NT2/D1 (cell line): ENCODE measurements around the gene OR2T27.

Experiments used
- SUZ12 ChIP-seq: IDR thresholded peaks from 2 replicates; pipeline ENCODE4 v1.6.1; 2011; ENCODE audit not compliant: insufficient read length, insufficient read depth; ENCODE audit errors: extremely low read depth
- YY1 ChIP-seq: IDR thresholded peaks from 2 replicates; pipeline ENCODE4 v1.6.1; 2011; ENCODE audit not compliant: insufficient read length, insufficient read depth

DNA sequence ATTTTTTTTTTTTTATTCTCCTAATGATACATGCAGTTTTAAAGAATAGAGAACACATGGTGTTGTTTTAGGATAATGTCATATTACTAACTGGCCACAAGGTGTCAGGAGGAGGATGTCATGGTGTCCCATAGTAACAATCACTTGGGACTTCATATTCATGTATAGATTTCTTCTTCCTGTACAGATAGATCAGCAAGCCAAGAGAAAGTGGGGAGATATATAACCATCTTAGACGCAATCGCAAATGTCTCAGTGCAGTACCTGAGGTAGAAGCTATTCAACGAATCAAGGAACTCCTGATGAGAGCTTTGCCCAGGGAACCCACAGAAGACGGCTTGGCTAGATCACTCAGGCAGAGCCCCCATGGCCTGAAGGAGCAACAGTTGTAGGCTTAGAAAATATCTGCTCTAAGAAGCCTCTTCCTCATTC is 32.7 kb downstream of the OR2T27 start:
- TF ChIP-seq SUZ12 (no peak), YY1 (no peak)
